GM18502 (cell line): ENCODE results near the gene HS2ST1.
"Not testable (repeated sequence)": the region's sequence is repeated elsewhere in the genome, so short reads cannot be mapped to it uniquely, and the experiment has no call there.

Source experiments
- ATAC-seq: cut with Tn5 transposase; IDR thresholded peaks from one replicate; pipeline ENCODE4 v1.9.1; 2021; ENCODE audit warnings: mild to moderate bottlenecking; ENCODE audit not compliant: unreplicated experiment, poor library complexity

The HS2ST1 gene

GRCh38 chr1:86914601-86914997 is at the start of gene HS2ST1:
Gene HS2ST1, plus strand, starts transcription at chr1:86914635.
- no peak for ATAC-seq

- ATAC-seq = peak; percentile 65
Observed at GRCh38 chr1:86865973-86866637, 48.3 kb upstream of the HS2ST1 start.

GRCh38 chr1:86866665-86867064 is 47.8 kb upstream of the HS2ST1 start:
- ATAC-seq = no peak

DNA sequence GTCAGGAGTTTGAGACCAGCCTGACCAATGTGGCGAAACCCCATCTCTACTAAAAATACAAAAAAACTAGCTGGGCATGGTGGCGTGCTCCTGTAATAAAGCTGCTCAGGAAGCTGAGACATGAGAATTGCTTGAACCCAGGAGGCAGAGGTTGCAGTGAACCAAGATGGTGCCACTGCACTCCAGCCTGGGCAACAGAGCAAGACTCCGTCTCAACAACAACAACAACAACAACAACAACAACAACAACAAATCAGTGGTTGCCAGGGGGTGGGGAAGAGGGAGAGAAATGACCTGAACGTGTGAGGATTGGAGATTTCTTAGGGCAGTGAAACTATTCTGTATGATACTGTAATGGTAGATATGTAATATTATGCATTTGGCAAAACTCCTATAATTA is 47.2 kb upstream of the HS2ST1 start:
- ATAC-seq = not testable (repeated sequence)

DNA sequence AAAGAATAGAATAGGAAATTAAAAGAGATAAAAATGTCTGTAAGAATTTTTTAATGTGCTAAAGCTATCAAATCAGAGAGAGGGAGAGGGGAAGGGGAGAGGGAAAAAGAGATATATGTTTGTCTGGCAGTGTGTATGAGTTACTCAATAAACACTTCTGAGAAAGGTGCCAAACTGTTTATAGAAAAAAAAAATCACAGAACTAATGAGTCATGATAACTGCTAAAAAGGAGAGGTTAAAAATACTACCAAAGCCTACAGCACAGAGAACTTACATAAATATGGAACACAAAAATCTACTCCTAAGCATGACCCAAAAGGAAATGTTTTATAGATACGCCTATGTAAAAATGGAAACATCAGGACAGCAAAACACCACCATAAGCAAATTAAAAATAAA is 46.0 kb upstream of the HS2ST1 start:
- no peak for ATAC-seq

DNA sequence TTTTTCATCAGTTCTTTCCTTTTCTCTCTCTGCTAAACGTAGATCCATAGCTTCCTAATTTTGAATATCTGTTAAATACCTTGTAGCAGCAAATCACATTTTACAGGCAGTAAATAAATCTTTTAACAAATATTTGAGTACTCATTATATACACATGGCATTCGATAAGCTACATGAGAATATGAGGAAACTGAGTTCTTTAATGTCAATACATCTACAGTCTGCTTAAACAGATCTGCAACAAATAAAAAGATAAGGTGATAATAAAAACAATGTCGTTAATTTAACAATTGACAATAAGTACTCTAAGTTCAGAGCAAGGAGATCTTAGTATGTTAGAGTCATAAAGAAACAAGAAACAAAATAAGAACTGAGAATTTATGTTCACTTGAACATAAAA is 43.4 kb upstream of the HS2ST1 start:
- no peak for ATAC-seq

DNA sequence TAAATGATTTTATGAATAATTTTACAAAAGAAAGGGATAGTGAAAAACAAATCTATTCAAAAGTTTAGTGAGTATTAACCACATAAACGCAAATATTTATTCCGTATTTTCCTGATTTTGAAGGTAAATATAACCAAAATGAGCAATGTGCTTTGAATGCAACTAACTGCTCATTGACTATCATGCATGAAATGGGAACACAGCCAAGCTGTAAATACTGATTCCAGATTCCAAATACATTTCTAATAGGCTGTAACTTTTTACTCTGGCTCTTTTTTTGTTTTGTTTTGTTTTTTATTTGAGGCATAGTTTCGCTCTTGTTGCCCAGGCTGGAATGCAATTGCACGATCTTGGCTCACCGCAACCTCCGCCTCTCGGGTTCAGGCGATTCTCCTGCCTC is 42.3 kb upstream of the HS2ST1 start:
- no peak for ATAC-seq

GRCh38 chr1:86875722-86876121 is 38.7 kb upstream of the HS2ST1 start:
- no peak for ATAC-seq

GRCh38 chr1:86887479-86888162 is 26.8 kb upstream of the HS2ST1 start:
- ATAC-seq = peak; percentile 75

DNA sequence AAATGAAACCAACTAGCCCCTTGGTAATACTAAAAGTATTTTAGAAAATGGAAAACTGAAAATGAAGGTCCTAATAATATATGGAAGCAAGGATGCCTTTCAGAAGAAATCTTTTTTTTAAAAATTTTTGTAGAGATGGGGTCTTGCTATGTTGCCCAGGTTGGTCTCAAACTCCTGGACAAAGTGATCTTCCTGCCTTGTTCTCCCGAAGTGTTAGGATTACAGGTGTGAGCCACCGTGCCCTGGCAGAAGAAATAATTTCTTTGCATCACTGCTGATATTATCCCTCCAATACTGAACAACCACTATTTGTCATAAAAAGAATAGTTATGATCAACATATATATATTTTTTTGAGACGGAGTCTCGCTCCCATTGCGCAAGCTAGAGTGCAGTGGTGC is 26.1 kb upstream of the HS2ST1 start:
- ATAC-seq = no peak

- not testable (repeated sequence) for ATAC-seq
Observed at GRCh38 chr1:86899401-86899800, 15.0 kb upstream of the HS2ST1 start.

DNA sequence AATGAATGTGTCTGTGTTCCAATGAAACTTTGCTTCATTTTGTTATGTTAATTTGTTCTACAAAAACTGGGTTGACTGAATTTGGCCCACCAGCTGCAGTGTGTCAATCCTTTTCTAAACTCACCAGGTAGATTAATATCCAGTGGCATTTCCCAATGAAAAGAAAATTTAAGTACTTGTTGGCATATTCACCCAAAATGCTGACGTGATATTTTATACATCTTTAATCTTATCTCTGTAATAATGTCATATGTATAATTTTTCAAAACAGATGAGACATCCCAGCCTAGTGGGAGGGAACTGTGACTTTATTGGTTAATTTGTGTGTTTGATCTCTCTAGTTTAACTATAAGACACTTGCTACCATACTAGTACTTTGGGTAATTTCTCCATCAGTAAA is 8.6 kb upstream of the HS2ST1 start:
- no peak for ATAC-seq

DNA sequence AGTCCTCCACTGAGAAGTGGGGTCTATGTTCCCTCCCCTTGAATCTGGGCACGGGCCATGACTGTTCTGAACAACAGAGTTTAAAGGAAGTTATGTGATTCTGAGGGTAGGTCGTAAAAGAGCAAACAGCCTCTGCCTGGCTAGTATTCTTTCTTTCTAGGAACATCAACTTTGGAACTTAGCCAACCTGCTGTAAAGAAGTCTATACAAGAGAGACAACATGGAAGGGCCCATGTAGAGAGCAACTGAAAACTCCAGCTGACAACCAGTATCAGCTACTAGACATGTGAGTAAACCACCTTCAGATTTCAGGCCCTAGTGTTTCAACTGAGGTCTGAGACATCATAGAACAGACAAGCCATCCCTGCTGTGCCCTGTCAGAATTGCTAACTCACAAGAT is 8.0 kb upstream of the HS2ST1 start:
- ATAC-seq = no peak

DNA sequence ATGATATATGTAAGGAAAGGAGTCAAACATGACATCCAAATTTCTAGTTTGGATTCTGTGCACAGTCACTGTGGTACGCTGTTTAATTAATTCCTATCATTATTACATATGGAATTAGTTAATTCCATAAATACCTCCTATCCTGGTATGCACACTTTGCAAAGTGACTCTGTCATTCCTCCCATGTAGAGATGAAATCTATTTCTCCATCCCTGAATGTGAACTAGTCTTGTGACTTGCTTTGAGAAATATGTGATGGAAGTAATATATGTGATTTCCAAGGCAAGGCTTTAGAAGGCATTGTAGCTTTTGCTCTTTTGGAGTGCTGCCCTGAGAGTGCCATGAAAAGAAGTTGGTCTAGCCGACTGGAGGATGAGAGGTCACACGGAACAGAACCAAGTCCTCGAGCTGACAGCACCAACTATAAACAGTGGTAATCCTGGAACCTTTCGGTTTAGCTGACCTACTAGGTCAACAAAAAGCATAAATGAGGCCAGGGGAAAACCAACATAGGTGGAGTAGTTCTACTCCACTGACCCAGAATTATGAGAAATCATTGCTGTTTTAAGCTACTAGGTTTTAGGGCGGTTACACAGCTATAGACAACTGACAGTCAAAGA is 2.0 kb upstream of the HS2ST1 start:
- ATAC-seq = no peak

GRCh38 chr1:86913399-86913895 is 988 bp upstream of the HS2ST1 start:
- ATAC-seq = peak; percentile 25

DNA sequence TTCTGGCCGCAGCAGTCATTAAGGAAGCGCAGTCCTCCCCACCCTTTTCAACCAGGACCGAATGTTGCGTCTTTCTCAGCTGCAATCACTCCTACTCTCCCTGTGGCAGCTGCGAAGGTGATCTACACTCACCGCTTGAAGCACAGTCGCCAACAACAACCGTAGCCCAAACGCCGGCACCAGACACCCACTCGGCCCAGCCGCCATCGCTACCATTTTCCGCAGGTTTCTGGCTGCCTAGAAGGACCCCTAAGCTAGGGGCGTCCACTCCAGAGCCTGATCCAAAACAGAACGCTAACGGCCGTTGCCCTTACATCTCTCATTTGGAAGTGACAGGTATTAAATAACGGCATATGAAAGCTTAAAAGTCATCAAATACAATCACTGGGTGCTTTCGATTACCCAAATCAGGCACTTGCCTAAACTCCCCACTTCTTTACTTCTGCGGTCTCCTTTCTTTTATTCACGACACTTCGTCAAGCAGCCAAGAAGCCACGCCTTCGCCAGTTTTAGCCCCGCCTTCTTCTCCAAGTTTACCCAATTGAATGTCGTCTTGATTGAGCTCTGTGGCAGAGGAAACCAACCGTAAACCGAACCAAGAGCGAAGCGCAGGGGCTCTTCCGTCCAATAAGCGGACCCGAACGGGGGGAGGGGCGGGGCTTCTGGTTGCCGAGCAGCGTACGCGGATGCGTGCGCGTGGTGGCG is 387 bp upstream of the HS2ST1 start, which contains the start of gene SELENOF:
TSS of gene SELENOF (minus strand) at position 231 of the 705 bp plus-strand sequence. CDS start at position 216, 15 bp downstream.
- peak; percentile 81 for ATAC-seq

- ATAC-seq = peak; percentile 29
Observed at GRCh38 chr1:86914998-86915736, 732 bp downstream of the HS2ST1 start.

DNA sequence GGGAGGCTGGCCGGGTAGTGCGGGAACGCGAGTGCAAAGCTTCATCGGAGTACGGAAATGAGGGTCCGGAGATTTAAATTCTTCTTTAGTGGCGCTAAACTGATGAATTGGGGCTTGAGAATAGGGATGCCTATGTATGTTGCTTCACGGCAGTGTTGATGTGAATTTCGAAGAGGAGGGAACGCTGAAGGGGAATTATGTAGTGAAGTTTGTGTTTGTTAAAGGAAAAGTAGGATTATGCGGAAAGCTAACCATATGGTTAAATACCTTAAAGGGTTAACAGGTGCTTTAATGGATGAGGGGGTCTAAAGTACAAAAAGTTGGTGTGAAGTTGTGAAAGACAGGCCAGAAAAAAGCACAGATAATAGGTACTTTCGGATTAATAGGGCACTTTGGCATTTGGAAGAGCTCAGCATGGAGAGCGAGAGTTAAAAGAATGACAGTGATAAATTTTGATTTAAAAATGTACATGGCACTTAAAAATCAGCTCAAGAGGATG is 1.4 kb downstream of the HS2ST1 start:
- no peak for ATAC-seq

DNA sequence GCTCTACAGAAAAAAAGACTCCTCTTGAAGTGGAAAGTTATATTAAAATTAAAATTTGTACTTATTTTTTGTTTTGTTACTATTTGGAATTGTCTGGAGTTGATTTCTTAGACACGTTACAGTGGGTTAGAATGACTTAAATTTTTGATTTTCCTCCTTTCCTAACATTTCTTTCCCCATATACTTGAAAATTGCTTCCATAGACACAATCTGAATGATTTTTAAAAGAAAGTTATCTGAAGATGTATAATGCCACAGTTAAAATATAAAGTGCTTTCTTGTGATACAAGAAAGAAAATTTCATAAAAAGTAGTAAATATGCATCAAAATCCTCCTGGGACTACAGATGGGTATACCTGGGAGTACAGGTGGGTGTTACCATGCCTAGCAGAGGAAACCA is 2.3 kb downstream of the HS2ST1 start:
- ATAC-seq = no peak

- ATAC-seq = no peak
Observed at GRCh38 chr1:86922445-86922844, 8.0 kb downstream of the HS2ST1 start.
